LNCaP clone FGC (cell line): ENCODE results near the gene CRACR2A.

Experiments
- DNase-seq: peaks from one replicate; pipeline ENCODE4 v3.0.0-alpha.2; 2011; ENCODE audit warnings: low read depth
- H3K4me3 ChIP-seq: 2 replicates; pipeline ENCODE4 v1.5.1; 2011; ENCODE audit warnings: mild to moderate bottlenecking, low read depth, low read length, control low read depth
- CTCF ChIP-seq: IDR thresholded peaks from 2 replicates; pipeline ENCODE4 v1.5.1; 2012; ENCODE audit warnings: mild to moderate bottlenecking; ENCODE audit not compliant: control insufficient read depth, insufficient read depth; ENCODE audit errors: extremely low read depth

The CRACR2A gene

GRCh38 chr12:3732901-3733300 is 20.0 kb downstream of the CRACR2A start:
- no peak overlapping the region for H3K4me3 ChIP-seq
- TF ChIP-seq CTCF = no peak
- DNase-seq = peak; percentile 17

GRCh38 chr12:3730111-3730510 is 22.8 kb downstream of the CRACR2A start:
- H3K4me3 ChIP-seq = no peak overlapping the region
- DNase-seq = no peak
- no peak for TF ChIP-seq CTCF

GRCh38 chr12:3728686-3729085 is 24.2 kb downstream of the CRACR2A start:
- no peak for TF ChIP-seq CTCF
- no peak overlapping the region for H3K4me3 ChIP-seq
- DNase-seq = no peak

GRCh38 chr12:3727877-3728632 is 24.9 kb downstream of the CRACR2A start:
- DNase-seq = no peak
- H3K4me3 ChIP-seq = no peak overlapping the region
- TF ChIP-seq CTCF = no peak

GRCh38 chr12:3727354-3727753 is 25.6 kb downstream of the CRACR2A start:
- no peak for DNase-seq
- H3K4me3 ChIP-seq = no peak overlapping the region
- no peak for TF ChIP-seq CTCF

- TF ChIP-seq CTCF = no peak
- H3K4me3 ChIP-seq = no peak overlapping the region
- peak; percentile 45 for DNase-seq
These were observed 26.5 kb downstream of the CRACR2A start for GRCh38 chr12:3726456-3726855.

- no peak for DNase-seq
- no peak for TF ChIP-seq CTCF
These were observed 27.4 kb downstream of the CRACR2A start for GRCh38 chr12:3725388-3726115.

More at GRCh38 chr12:3725388-3726115, 27.4 kb downstream of the CRACR2A start:
- no peak overlapping the region for H3K4me3 ChIP-seq
